OCI-LY1 (cell line): ENCODE data around the gene CD2AP.

Experiments used
- EZH2 ChIP-seq: fragments of 200-600 bp; sonication (generic), shearing (Covaris generic); IDR thresholded peaks from 2 replicates; pipeline ENCODE4 v1.8.0; 2017; ENCODE audit warnings: borderline replicate concordance, mixed run types, mild to moderate bottlenecking, antibody characterized with exemption, low read length, moderate library complexity, mixed read lengths
- TF ChIP-seq, protein P1 (sequence below): fragments of 200-600 bp; sonication (generic), shearing (Covaris generic); IDR thresholded peaks from 2 replicates; pipeline ENCODE4 v1.5.1; 2017; ENCODE audit warnings: mild to moderate bottlenecking, antibody characterized with exemption, low read length, moderate library complexity, mixed read lengths

DNA sequence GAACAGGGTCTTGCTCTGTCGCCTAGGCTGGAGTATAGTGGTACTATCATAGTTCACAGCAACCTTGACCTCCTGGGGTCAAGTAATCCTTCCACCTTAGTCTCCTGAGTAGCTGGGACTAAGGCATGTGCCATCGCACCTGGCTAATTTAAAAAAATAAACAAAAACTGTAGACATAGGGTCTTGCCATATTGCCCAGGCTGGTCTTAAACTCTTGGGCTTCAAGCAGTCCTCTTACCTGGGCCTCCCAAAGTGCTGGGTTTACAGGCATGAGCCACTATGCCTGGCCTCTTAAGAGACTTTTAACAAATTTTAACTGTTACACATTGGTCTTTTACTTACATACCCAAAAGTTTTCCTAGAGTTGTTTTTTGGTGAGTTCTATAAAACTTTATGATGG lies 12.4 kb downstream of the CD2AP start:
- TF ChIP-seq, protein P1, sequence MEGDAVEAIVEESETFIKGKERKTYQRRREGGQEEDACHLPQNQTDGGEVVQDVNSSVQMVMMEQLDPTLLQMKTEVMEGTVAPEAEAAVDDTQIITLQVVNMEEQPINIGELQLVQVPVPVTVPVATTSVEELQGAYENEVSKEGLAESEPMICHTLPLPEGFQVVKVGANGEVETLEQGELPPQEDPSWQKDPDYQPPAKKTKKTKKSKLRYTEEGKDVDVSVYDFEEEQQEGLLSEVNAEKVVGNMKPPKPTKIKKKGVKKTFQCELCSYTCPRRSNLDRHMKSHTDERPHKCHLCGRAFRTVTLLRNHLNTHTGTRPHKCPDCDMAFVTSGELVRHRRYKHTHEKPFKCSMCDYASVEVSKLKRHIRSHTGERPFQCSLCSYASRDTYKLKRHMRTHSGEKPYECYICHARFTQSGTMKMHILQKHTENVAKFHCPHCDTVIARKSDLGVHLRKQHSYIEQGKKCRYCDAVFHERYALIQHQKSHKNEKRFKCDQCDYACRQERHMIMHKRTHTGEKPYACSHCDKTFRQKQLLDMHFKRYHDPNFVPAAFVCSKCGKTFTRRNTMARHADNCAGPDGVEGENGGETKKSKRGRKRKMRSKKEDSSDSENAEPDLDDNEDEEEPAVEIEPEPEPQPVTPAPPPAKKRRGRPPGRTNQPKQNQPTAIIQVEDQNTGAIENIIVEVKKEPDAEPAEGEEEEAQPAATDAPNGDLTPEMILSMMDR, result no peak
- TF ChIP-seq EZH2, result no peak
